ENCODE data around the gene IPO7.
"Not testable (repeated sequence)": the region's sequence is repeated elsewhere in the genome, so short reads cannot be mapped to it uniquely, and the experiment has no call there.

The IPO7 gene

GRCh38 chr11:9399466-9399865, 15.0 kb downstream of the IPO7 start:
- no peak for DNase-seq

GRCh38 chr11:9401884-9402283, 17.4 kb downstream of the IPO7 start:
- DNase-seq: not testable (repeated sequence)

GRCh38 chr11:9428706-9429105, 44.3 kb downstream of the IPO7 start:
- no peak for DNase-seq

GRCh38 chr11:9438611-9439010, 54.2 kb downstream of the IPO7 start:
- DNase-seq: no peak

- DNase-seq: peak; percentile 13
These were observed 61.8 kb downstream of the IPO7 start for GRCh38 chr11:9446230-9446629.

- no peak for DNase-seq
These were observed 64.3 kb downstream of the IPO7 start for GRCh38 chr11:9448576-9449352.

GRCh38 chr11:9452023-9452422, 67.6 kb downstream of the IPO7 start:
- DNase-seq: not testable (repeated sequence)

GRCh38 chr11:9455722-9456121, 71.3 kb downstream of the IPO7 start:
- DNase-seq: no peak

- DNase-seq: peak; percentile 53
These were observed 75.3 kb downstream of the IPO7 start for GRCh38 chr11:9459667-9460321.

GRCh38 chr11:9460322-9461062, 76.0 kb downstream of the IPO7 start, which contains the start of gene ZNF143:
Gene ZNF143 (plus strand): TSS chr11:9461012. CDS start chr11:9471309, 10,297 bp downstream.
- peak; percentile 100 for DNase-seq

GRCh38 chr11:9461063-9461759, 76.8 kb downstream of the IPO7 start:
- peak; percentile 85 for DNase-seq

- peak; percentile 58 for DNase-seq
These were observed 77.3 kb downstream of the IPO7 start for GRCh38 chr11:9461760-9462134.

GRCh38 chr11:9462172-9462799, 77.8 kb downstream of the IPO7 start:
- no peak for DNase-seq

- peak; percentile 24 for DNase-seq
These were observed 78.5 kb downstream of the IPO7 start for GRCh38 chr11:9462806-9463537.

- DNase-seq: no peak
These were observed 86.3 kb downstream of the IPO7 start for GRCh38 chr11:9470765-9471164.

- no peak for DNase-seq
These were observed 89.0 kb downstream of the IPO7 start for GRCh38 chr11:9473408-9473807.

GRCh38 chr11:9479899-9480298, 95.4 kb downstream of the IPO7 start:
- DNase-seq: no peak

GRCh38 chr11:9489080-9489765, 104.8 kb downstream of the IPO7 start:
- DNase-seq: no peak

GRCh38 chr11:9490376-9490775, 105.9 kb downstream of the IPO7 start:
- DNase-seq: no peak

GRCh38 chr11:9493492-9493891, 109.0 kb downstream of the IPO7 start:
- DNase-seq: no peak

GRCh38 chr11:9494316-9494715, 109.9 kb downstream of the IPO7 start:
- no peak for DNase-seq
